HG02970 (cell line): Measurements from ENCODE around the gene NFATC2IP.
"Not testable (repeated sequence)": the region's sequence is repeated elsewhere in the genome, so short reads cannot be mapped to it uniquely, and the experiment has no call there.

Source experiments
- ATAC-seq: cut with Tn5 transposase; IDR thresholded peaks from one replicate; pipeline ENCODE4 v1.9.1; 2021; ENCODE audit warnings: mild to moderate bottlenecking, moderate library complexity, moderate number of reproducible peaks; ENCODE audit not compliant: unreplicated experiment, low FRiP score

The NFATC2IP gene

DNA sequence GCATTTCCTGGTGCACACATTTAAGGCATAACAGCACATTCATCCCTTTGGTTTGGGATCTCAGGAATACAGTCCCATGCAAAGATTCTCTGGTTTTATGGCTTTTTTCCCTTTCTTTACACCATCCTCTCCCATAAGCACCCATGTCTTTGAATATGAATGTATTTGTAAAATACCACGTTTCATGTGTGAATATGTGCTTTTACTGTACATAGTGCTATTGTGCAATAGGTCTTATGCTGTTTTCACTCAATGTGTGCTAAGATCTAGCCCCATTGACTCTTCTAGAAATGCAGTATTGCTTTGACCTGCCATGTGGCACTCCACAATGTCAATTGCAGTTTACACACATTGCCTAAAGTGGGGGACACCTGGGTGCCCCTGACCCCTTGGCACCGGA, 13.8 kb downstream of the NFATC2IP start:
- ATAC-seq = no peak

DNA sequence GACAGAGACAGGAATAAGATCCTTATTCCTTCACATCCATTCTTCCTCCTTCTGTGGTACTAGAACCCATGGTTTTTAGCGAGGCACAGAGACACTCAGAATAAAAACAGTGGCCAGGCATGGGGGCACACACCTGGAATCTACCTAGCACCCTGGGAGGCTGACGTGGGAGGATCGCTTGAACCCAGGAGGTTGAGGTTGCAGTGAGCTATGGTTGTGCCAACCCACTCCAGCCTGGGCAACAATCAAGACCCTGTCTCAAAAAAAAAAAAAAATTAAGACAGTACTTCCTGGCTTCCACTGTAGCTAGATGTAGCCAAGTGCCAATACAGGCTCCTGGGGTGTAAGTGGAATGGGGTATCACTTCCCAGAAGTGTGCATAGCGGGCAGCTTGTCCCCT, 16.4 kb downstream of the NFATC2IP start:
- ATAC-seq = no peak

DNA sequence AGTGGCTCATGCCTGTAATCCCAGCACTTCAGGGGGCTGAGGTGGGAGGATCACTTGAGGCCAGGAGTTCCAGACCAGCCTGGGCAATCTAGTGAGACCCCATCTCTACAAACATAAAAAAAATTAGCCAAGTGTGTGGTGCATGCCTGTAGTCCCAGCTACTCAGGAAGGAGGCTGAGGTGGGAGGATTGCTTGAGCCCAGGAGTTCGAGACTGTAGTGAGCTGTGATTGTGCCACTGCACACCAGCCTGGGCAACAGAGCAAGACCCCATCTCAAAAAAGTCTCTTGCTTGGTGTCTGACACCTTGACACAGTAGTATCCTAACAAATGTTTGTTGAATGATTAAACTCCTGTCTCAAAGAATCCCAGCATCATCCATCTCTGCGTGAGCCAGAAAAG, 19.0 kb downstream of the NFATC2IP start:
- not testable (repeated sequence) for ATAC-seq

DNA sequence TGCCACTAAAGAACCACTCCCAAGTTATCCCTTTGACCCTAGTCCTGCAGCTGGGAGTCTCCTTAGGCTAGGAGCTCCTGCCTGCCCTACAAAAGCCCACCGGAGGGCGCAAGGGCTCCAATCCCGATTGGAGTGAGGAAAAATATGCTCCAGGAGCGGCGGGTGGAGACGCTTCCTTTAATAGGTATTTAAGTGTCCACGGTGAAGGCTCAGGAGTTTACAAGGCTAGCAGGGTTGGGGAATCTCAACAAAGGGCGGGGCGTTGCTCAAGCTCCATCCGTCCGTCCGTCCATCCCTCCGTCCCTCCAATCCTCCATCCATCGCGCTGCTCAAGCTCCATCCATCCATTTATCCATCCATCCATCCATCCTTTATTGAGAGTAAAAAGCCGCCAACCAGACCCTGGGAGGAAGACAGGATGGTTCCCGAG, 23.3 kb downstream of the NFATC2IP start:
- ATAC-seq = peak; percentile 6

DNA sequence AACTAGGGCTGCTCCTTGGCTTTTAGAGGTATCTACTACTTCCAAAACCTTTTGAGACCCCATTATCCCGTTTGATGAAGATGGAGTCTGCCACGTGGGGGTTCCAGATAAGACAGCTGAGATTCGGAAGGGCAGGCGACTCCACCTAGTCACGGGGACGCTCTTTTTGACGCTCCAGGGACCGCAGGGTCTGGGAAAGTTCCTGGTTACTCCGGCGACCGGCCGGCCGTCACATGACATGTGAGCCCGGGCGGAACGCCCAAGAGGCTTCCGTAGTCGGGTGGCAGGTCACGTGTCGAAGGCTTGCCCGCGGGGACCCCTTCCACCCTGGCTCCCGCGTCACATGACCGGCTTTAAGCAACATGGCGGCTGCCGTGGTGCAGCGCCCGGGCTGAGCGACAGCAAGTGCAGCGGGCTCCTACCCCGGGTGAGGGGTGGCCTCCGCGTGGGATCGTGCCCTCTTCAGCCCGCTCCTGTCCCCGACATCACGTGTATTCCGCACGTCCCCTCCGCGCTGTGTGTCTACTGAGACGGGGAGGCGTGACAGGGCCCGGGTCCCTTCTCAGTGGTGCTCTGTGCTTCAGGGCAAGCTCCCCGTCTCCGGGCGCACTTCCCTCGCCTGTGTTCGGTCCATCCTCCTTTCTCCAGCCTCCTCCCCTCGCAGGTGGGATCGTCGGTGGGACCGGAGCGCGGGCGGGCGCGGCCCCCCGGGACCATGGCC, 23.9 kb downstream of the NFATC2IP start, which contains the start of gene SPNS1:
TSS of gene SPNS1 (plus strand) at position 342 of the 721 bp plus-strand sequence. CDS start at position 716, 374 bp downstream.
- peak; percentile 96 for ATAC-seq

DNA sequence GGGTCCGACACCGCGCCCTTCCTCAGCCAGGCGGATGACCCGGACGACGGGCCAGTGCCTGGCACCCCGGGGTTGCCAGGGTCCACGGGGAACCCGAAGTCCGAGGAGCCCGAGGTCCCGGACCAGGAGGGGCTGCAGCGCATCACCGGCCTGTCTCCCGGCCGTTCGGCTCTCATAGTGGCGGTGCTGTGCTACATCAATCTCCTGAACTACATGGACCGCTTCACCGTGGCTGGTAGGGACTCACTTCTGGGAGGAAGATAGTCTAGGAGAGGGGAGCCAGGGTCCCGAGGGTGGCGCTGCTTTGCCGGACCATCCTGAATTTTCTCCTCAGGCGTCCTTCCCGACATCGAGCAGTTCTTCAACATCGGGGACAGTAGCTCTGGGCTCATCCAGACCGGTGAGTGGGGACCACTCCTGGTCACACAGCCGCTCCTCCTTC, 24.4 kb downstream of the NFATC2IP start:
- no peak for ATAC-seq

DNA sequence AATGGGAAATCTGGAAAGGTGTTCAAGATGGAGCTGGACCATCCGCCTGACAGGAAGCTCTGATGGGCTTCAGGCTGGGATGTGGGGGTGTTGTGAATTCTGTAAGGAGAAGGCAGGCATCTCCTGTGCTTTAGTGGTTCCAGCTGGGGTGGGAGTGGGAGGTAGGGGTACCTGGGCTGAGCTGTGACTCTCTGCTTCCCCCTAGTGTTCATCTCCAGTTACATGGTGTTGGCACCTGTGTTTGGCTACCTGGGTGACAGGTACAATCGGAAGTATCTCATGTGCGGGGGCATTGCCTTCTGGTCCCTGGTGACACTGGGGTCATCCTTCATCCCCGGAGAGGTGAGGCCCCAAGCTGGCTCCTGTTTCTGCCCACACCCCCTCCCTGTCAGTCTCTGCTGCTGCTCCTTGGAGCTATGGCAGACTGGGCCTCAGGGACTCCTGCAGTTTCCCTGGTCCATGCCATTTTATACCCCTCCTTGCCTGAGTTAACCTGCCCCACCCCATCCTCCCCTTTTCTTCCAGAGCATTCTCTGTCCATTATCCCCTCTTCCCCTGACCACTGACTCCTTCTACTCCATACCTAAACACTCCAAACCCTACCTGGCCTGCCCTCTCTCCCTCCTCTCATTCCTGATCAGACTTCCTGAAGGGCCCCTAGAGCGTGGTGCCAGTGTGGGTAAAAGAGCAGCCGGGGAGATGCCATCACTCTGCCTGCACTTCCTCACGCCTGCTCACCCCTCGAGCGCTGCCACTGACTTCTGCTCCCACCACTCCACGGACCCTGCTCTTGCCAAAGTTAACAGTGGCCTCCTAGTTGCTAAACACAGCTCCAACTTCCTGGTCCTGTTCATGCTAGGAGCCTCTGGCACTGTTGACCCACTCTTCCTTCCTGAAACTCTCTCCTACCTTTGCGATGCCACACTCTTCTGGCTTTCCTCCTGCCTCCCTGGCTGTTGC, 27.2 kb downstream of the NFATC2IP start:
- no peak for ATAC-seq

DNA sequence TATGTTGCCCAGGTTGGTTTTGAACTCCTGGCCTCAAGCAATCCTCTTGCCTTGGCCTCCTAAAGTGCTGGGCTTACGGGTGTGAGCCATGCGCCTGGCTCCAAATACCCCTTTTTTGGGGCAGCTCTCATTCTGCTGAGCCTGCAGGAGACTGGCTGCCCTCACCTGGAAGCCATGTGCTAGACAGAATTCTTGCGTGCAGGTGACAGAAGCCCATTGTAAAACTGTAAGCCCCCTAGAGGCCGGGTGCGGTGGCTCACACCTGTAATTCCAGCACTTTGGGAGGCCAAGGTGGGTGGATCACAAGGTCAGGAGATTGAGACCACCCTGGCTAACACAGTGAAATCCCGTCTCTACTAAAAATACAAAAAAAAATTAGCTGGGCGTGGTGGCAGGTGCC, 29.6 kb downstream of the NFATC2IP start:
- not testable (repeated sequence) for ATAC-seq

DNA sequence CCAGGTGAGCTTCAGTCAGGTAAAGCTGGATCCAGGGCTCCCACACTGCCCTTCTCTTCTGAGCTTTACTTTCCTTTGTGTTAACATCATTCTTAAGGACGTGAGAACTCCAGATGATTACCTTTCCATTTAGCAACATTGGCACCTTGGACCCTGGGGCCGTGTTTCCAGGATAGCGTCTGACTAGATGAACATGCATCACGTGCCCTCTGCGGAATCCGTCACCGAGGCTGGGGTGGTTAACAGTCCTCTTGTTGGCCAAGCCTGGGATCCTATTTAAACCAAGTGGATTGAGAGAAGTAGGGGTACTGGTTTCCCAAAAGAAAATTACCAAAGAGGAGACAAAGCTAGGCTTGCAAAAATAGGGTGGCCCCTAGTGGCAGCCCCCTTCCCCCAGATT, 30.2 kb downstream of the NFATC2IP start:
- ATAC-seq = no peak

DNA sequence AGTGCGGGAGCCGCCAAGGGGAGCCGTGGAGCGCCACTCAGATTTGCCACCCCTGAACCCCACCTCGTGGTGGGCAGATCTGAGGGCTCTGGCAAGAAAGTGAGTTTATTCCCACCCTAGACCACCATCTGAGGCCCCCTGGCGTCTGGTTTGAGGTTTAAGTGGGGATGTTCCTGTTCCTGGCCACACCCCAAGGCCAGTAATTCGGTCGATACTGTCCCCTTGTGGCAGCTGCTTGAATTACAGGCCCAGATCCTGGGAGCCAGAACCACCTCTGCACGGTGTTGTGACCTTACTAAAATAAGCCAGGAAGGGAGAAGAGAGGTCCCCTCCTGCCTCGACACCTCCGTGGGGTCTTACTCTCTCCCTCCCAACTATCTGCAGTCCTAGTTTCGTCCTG, 30.8 kb downstream of the NFATC2IP start:
- no peak for ATAC-seq

DNA sequence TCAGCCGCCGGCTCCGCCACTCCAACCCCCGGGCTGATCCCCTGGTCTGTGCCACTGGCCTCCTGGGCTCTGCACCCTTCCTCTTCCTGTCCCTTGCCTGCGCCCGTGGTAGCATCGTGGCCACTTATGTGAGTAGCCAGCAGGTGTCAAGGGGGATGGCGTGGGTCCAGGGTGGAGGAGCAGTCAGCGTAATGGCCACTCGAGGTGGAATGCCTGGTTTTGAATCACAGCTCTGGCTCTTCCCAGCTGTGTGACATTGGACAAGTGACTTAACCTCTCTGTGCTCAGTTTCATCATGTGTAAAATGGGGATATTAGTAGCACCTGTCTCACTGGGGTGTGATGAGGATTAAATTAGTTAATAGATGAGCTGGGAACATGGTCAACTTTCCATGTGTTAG, 31.7 kb downstream of the NFATC2IP start:
- no peak for ATAC-seq

DNA sequence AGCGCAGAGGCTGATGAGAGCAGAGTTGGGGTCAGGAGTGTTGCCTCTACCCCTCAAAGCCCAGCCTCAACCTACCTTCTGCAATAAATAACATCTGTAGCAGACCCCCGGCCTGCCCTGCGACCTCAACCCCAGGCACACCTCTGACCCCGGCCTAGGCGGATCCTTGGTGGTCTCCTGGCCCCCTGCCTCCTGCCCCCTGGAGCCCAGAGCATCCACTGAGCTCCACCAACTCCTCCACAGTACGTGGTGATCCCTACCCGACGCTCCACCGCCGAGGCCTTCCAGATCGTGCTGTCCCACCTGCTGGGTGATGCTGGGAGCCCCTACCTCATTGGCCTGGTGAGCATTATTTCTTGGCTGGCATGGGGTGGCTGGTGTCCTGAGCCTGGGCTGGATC, 32.2 kb downstream of the NFATC2IP start:
- no peak for ATAC-seq

DNA sequence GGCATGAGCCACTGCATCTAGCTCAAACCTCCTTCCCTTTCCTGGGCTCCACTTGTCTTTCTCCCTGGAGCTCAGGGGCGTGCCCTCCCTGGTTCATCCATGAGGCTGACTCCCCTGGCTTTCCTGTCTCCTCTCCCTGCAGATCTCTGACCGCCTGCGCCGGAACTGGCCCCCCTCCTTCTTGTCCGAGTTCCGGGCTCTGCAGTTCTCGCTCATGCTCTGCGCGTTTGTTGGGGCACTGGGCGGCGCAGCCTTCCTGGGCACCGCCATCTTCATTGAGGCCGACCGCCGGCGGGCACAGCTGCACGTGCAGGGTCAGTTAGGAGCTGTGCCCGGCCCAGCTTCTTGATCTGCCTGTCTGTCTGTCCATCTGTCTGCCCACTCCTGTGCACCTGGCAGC, 32.9 kb downstream of the NFATC2IP start:
- ATAC-seq = no peak

DNA sequence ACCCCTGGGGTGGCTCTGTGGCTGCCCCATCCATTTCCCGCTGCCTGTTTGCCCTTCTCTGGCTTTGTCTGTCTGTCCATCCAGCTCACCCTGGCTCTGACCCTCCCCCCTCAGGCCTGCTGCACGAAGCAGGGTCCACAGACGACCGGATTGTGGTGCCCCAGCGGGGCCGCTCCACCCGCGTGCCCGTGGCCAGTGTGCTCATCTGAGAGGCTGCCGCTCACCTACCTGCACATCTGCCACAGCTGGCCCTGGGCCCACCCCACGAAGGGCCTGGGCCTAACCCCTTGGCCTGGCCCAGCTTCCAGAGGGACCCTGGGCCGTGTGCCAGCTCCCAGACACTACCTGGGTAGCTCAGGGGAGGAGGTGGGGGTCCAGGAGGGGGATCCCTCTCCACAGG, 33.4 kb downstream of the NFATC2IP start:
- no peak for ATAC-seq

DNA sequence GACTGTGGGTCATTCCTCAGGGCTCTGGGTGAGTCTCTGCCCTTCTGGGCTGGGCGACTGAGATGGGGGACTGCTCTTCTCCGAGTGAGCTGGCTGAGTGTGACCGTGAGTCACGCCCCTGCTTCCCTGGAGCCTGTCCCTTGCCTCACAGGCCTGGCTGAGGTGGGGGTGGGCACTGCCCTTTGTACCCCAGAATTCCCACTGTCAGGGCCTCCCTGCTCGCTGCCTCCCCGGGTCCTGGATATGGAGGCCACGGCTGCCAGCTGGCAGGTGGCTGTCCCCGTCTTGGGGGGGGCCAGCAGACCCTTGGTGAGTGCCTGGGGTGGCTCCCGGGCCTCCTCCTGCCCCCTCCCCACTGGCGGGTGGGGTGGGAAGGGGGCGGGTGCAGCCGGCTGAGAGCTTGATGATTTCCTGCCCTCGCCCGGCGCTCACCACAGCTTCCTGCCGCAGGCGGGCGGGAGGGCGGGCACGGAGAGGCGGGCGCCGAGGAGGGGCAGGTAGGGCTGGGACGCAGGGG, 33.9 kb downstream of the NFATC2IP start, which contains the start of gene LAT:
TSS of gene LAT (plus strand) at position 434 of the 517 bp plus-strand sequence. CDS start 366 bp downstream, outside the sequence.
- ATAC-seq = no peak

DNA sequence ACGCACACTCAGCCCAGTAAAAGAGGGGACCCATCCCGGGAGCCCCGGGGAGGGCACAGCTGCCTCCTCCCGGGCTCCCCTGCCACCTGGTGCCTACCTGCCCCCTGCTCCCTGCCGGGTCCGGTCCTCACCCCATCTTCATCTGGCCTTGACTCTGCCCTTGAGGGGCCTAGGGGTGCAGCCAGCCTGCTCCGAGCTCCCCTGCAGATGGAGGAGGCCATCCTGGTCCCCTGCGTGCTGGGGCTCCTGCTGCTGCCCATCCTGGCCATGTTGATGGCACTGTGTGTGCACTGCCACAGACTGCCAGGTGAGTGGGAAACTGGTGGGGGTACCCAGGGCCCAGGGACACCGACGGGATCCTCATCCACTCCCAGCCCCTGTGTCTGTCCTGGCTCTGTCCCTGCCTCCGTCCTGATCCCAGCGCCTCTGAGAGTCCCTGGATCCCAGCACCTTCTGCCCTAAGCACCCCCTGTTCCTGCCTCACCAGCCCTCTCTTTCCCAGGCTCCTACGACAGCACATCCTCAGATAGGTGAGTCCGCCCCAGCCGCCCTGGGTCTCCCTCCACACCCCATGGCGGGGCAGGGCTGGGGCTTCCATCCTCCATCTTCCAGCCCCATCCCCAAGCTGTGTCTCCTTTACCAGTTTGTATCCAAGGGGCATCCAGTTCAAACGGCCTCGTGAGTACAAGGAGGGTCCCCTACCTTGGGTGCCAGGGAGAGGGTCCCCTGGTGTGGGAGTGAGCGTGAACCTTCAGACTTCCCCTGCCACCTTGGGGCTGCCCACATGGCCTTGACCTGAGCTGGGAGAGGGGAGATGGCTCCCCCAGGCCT, 34.7 kb downstream of the NFATC2IP start:
- no peak for ATAC-seq

DNA sequence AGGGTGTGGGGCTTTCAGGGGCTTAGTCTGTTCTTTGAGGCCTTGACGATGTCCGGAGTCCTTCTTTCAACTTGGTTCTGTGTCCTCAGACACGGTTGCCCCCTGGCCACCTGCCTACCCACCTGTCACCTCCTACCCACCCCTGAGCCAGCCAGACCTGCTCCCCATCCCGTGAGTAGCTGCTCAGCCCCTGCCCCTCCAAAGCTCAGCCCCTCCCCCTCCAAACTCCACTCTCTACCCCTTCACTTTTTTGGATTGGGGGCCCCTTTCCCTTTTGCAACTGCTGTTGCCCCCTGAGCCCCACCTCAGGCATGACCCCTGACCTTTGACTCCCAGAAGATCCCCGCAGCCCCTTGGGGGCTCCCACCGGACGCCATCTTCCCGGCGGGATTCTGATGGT, 35.3 kb downstream of the NFATC2IP start:
- ATAC-seq = no peak

DNA sequence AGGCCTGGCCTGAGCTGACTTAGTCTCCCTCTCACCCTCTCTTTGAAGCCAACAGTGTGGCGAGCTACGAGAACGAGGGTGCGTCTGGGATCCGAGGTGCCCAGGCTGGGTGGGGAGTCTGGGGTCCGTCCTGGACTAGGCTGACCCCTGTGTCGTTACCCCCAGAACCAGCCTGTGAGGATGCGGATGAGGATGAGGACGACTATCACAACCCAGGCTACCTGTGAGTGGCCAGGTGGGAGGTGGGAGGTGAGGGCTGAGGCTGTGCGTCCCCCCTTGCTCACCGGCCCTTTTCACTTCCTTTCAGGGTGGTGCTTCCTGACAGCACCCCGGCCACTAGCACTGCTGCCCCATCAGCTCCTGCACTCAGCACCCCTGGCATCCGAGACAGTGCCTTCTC, 35.8 kb downstream of the NFATC2IP start:
- ATAC-seq = no peak

DNA sequence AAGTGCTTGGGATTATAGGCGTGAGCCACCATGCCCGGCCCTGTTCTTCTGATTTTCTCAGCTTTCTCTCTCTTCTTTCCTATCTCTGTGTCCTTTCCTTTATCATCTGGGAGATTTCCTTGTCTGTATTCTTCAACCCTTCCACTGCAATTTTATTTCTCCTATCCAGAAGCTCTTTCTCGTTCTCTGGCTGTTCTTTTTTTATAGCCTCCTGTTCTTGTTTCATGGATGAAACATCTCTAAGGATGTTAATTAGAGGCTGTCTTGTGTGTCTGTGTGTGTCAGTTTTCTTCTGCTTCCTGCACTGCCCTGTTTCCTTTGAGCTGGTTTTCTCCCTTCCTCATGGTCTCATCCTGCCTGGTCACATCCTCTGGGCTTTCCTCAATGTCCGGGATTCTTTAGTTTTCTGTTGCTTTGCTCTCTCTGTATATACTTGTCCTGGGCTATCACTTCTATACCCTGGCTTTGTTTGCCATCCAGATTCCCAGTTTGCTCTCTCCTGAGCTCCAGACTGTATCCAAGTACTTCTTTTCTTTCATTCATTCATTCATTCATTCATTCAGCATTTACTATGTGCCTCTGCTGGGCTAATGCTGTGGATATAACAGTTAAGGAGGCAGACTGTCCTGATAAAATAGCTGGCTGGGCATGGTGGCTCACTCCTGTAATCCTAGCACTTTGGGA, 36.6 kb downstream of the NFATC2IP start:
- no peak for ATAC-seq

DNA sequence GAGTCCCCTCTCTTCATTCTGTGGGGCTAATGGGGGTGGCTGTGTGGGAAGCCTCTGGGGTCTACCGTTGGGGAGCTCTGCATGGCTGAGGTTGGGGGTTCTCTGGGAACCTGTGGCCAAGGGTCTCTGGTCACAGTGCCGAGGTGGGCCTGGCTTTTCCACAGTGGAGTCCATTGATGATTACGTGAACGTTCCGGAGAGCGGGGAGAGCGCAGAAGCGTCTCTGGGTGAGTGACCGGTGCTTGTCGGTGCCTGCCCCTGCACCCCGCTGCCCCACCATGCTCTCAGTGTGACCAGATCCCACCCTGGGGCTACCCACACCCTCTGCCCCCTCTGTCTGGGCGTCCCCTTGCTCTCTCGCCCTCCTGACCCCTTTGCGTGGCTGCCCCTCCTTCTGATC, 38.6 kb downstream of the NFATC2IP start:
- ATAC-seq = no peak
